Lung microvascular endothelial cell (primary cell): Measurements from ENCODE around the gene SPRR2E. TPM values are rescaled to one million over a fixed set of nuclear protein-coding genes. Genes with fewer than 3 reads are reported as not detected.
"Not testable (repeated sequence)": the region's sequence is repeated elsewhere in the genome, so short reads cannot be mapped to it uniquely, and the experiment has no call there.

Experiments used
- DNase-seq, 2 donors: peaks; one replicate each; pipeline versions ENCODE4 v3.0.0 to v3.0.0-alpha.2; 2010; ENCODE audit warnings: low read depth in 2 of 2
- total RNA-seq: library from RNA; depleted of rRNA; stranded (reverse); fragments of >200 nt; gene quantifications from 2 replicates; pipeline ENCODE4 v1.2.1, GENCODE V29; 2014

SPRR2E gene
- total RNA-seq, 1 donor from 2014 or later = not detected

GRCh38 chr1:153070243-153070642 lies 24.1 kb downstream of the SPRR2E start:
- DNase-seq = no peak

DNA sequence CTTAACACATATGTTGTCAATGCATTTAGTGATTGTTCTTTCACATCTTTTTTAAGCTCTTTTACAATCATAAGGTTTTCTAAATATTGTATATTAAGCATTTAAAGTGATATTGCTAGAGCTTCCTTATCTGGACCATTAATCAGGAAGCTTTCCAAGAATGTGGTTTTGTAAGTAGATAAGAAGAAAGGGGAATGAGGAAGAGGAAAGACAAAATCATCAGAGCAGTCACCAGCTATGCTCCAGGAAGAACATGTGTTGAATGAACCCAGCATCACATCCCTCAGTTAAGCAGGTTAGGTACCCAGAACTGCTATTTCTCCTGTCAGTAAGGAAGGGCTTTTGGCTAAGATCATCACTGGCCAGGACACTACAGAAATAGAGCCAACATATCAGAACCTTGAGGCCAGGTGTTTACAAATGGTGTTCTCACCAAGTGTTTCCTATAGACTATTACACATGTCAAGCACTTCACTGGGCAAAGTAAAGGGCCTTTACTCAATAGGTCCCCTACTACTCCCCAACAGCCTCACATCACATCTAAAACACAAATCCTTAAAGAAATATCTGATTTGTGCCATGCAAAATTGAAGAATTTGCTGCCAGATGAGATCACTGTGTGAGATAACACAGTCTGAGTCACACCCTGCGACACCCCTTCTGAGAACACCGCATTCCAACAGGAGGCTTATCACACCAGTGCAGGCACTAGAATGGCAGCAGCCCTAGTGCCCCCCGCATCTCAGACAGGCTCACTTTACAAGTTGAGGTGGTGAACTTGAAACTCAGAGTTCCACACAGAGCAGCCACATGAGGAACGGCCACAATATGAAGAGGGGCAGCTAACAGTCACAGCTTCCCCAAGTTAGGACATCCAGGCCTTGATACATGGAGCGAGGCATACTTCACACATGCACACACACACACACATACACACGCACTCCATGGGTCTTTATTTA lies 35.2 kb downstream of the SPRR2E start:
- no peak for DNase-seq

DNA sequence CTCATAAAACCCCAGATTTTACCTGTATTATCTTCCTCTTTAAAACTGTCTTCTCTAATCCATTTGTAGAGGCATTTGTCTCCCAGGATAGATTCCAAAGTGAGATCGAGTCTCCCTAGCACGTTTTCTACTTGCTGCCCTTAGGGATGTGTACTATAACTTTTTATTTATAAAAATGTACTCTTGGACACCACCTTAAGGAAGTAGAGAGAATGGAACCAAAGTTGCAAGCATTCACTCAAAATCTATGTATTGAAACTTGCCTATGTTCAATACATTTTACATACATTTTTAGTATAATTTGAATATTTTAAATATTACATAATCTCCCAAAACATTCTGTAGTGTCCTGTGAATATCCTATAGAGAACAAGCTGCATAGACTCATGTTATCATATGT lies 36.2 kb downstream of the SPRR2E start:
- DNase-seq = no peak

DNA sequence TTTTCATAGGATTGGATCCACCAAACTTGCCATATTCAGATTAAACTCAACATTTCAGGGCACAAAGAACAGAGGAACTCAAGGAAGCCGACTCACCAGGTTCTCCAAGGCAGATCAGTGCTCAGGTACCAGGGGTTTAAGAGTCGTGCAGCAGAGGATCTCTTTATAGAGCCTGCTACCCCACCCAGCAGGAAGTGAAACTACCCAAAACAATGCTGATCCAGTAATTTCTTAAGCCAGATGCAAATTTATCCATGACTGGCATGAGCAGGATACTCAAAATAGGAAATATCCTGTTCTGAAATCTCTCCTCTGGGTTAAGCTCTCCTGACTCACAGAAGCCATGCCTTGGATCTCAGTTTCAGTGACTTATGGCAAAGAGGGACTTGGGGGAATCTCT lies 37.0 kb downstream of the SPRR2E start, which contains the start of gene SPRR2A:
TSS of gene SPRR2A (minus strand) at position 138 of the 400 bp plus-strand sequence. CDS start 777 bp downstream, outside the sequence.
- no peak for DNase-seq

DNA sequence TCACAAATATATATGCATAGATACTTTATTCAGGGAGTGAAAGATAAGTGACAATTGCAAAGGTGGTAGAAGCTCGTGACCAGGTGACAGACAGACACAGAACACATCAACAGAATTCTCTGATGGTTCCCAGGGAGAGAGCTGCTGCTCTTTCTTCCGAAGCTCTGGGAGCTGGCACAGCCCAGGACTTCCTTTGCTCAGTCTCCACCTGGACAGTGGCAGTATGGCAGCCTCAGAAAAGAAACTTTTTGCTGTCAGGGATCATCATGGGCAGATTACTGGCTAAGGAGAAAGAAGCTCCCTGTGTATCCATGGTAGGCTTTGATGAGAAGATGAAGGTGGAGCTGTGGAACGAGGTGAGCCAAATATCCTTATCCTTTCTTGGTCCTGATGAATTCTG lies 38.2 kb downstream of the SPRR2E start:
- DNase-seq = not testable (repeated sequence)

DNA sequence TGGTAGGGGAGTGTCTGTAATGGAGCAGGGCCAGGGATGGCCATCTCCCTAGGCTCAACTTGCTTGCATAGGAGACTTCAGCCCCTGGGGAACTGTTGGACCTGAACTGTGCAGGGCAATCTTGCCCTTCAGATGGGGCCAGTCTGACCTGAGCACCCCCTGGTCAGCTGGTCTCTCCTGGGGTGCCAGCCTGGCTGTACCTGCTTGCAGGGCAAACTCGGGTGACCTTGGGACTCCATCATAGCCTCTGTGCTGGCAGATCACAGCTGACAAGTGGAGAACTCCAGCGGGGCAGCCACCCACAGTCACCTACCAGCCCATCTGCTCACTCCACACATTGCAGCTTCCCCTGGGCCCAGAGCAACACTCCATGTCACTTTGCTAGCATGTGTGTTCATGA lies 45.1 kb downstream of the SPRR2E start:
- no peak for DNase-seq

Other genes starting within 250 kb of the SPRR2E start
- gene LCE7A, start 234.5 kb downstream of the SPRR2E start, total RNA-seq = not detected in 2 replicates
- not detected in 2 replicates for gene SMCP, start 216.2 kb downstream of the SPRR2E start, total RNA-seq
- not detected in 2 replicates for gene IVL, start 186.0 kb downstream of the SPRR2E start, total RNA-seq
- not detected in 2 replicates for gene SPRR5, start 147.3 kb downstream of the SPRR2E start, total RNA-seq
- gene SPRR4, start 123.9 kb downstream of the SPRR2E start, total RNA-seq = not detected in 2 replicates
- gene SPRR1A, start 110.4 kb downstream of the SPRR2E start, total RNA-seq = not detected in 2 replicates
- not detected in 2 replicates for gene SPRR3, start 92.8 kb downstream of the SPRR2E start, total RNA-seq
- gene SPRR1B, start 63.3 kb downstream of the SPRR2E start, total RNA-seq = not detected in 2 replicates
- gene SPRR2D, start 53.4 kb downstream of the SPRR2E start, total RNA-seq = not detected in 2 replicates
- not detected in 2 replicates for gene SPRR2A, start 37.0 kb downstream of the SPRR2E start, total RNA-seq
- not detected in 2 replicates for gene SPRR2B, start 22.9 kb downstream of the SPRR2E start, total RNA-seq
- not detected in 2 replicates for gene SPRR2F, start 19.0 kb upstream of the SPRR2E start, total RNA-seq
- not detected in 2 replicates for gene SPRR2G, start 56.4 kb upstream of the SPRR2E start, total RNA-seq
- not detected in 2 replicates for gene LELP1, start 108.9 kb upstream of the SPRR2E start, total RNA-seq
- gene PRR9, start 123.1 kb upstream of the SPRR2E start, total RNA-seq = not detected in 2 replicates
- gene LORICRIN, start 165.2 kb upstream of the SPRR2E start, total RNA-seq = not detected in 2 replicates
- gene PGLYRP3, start 218.4 kb upstream of the SPRR2E start, total RNA-seq = not detected in 2 replicates